HG03108 (cell line): ENCODE measurements around the gene MRPL52.
"Not testable (repeated sequence)": the region's sequence is repeated elsewhere in the genome, so short reads cannot be mapped to it uniquely, and the experiment has no call there.

Source experiments
- ATAC-seq: cut with Tn5 transposase; IDR thresholded peaks from one replicate; pipeline ENCODE4 v1.9.1; 2021; ENCODE audit warnings: moderate library complexity; ENCODE audit not compliant: unreplicated experiment

MRPL52 gene

DNA sequence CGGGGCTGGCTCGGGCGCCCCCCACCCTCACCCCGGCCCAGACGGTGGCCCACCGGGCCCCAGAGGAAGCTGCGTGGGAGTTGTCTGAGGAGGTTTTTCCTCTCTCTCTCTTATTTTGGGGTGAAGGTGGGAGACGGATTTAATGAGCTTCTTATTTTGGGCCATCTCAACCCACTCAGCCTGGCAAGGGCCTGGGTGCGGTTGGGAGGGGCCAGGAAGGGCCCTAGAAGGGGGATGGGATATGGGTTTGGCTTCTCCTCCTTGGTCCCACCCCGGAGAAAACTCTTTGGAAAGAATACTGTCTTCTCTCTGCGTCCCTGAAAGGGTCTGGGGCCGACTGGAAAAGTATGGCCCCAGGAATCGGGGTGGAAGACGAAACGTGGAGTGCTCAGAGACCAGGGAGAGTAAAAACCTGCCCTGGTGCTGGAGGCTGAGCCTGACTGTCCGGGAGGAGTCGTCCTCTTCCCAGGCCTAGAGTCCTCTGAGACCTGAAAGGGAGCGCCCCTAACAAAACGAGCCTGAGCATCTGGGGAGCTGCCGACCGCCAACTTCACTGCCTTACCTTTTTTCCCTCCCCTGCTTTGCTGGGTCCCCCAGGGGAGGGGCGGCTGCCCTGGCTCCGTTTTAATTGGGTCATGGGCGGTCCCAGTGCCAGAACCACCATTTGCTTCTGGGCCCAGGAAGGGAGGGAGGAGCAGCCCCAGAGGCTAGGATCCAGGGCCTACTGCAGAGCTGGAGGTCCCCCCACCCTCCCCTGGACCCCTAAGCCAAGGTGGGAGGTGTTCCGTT is 8.3 kb downstream of the MRPL52 start:
- no peak for ATAC-seq

DNA sequence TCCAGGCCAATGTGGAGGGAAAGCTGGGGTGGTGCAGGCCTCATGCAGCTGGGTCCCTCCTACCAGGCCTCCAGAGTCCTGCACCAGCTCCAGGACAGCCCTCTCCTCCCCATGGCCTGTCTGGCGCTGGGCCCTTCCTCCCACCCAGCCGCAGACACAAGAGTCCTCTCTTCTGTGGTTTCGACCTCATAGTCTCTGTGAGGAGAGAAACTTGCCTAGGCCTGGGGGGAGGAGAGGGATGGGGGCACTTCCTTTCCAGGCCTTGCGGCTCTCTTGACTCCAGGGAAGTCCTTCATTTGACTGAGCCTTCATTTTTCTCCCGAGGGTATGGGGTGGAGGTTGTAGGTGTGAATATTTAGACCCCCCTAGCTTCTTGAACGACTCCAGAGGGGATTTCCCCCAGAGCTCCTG is 8.9 kb downstream of the MRPL52 start:
- no peak for ATAC-seq

DNA sequence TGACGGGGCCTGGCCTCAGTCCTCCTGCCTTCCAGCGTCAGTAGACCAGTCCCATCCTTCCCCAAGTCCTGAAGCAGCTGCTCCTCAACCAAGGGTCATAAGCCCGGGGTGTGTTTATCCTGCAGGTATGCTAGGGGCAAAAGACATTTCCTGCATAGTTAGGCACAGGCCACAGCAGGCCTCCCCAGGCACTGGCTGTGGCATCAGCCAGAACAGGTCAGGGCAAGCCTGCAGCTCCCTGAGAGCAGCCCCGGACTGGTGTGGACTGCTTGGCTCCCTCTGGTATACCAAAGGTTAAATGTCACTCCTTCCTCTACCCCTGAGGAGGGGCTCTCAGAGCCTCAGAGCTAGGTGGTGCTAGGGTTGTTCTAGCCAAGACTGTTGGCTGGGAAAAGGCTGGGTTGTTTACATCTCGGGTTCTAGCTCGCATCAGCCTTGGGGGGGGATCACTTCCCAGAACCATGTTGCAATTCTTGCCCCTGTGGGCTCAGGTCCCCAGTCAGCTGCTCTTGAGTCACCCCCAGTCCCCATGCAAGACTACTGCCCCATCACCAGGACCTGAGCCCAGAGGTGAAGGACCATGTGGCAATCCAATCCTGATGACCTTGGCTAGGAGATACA is 9.6 kb downstream of the MRPL52 start:
- ATAC-seq: no peak

- ATAC-seq: no peak
Observed at GRCh38 chr14:22841311-22841710, 11.6 kb downstream of the MRPL52 start.

DNA sequence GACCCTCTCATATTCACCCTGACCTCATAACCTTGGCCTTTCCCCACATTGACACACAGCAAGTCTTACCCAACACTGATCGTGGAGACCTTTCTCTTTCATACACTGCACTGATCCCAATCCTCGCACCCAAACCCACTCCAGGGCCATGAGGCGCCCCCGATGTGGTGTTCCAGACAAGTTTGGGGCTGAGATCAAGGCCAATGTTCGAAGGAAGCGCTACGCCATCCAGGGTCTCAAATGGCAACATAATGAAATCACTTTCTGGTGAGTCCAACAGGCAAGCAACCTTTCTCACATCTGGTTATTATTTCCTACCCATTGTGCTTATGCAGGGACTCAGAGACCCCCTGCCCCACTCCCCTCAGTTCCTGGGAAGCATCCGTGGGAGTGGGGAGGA is 12.1 kb downstream of the MRPL52 start:
- ATAC-seq: no peak

DNA sequence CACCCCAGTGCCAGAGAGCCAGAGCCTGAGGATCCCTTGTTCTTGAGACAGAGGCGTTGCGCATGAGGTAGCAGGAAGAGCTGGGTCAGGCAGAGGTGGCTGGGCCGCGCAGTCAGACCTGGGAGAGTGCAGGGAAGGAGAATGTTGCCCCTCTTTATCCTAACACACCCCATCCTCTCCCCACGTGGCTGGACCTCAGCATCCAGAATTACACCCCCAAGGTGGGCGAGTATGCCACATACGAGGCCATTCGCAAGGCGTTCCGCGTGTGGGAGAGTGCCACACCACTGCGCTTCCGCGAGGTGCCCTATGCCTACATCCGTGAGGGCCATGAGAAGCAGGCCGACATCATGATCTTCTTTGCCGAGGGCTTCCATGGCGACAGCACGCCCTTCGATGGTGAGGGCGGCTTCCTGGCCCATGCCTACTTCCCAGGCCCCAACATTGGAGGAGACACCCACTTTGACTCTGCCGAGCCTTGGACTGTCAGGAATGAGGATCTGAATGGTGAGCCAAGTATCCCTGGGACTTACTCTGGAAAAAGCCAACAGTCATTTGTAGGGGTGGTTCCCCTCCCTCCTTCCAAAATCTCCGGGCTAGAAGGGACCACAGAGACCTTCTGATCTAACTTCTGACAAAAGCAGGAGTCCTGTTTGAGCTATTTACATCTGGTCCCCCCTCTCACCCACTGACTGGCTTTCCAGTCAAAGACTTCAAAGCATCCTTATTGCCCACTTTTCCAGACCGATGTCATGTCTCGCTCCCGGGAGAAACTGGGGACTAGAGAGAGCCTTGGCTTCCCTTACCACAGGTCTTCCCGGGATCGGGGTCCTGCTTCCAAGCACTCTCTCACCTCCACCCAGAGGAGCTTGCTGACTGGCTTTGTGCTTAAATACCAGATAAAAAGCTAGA is 12.8 kb downstream of the MRPL52 start:
- ATAC-seq: no peak

DNA sequence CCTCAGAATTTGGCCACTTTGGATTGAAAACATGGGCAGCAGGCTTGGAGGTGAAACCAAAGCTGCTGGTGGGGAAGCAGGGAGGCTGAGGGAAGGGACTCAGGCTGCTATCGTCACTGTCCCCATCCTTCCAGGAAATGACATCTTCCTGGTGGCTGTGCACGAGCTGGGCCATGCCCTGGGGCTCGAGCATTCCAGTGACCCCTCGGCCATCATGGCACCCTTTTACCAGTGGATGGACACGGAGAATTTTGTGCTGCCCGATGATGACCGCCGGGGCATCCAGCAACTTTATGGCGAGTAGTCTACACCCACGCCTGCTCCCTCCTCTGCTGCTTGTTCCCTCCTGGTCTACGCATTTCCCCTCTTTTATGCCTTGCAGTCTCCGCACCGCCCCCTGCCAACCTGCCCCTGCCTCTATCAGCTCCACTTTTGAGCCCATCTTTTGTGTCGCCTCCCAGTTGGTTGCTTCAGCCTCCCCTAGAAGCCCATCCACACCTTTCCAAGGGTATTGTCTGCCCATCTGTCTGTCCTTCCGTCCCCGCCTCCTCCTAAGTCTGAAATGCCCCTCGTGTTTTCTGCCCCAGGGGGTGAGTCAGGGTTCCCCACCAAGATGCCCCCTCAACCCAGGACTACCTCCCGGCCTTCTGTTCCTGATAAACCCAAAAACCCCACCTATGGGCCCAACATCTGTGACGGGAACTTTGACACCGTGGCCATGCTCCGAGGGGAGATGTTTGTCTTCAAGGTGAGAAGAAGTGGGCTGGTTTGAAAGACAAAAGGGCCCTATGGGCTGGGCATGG is 13.6 kb downstream of the MRPL52 start:
- no peak for ATAC-seq

GRCh38 chr14:22844221-22845102 is 14.8 kb downstream of the MRPL52 start:
- ATAC-seq: no peak

GRCh38 chr14:22845103-22845394 is 15.4 kb downstream of the MRPL52 start:
- no peak for ATAC-seq

DNA sequence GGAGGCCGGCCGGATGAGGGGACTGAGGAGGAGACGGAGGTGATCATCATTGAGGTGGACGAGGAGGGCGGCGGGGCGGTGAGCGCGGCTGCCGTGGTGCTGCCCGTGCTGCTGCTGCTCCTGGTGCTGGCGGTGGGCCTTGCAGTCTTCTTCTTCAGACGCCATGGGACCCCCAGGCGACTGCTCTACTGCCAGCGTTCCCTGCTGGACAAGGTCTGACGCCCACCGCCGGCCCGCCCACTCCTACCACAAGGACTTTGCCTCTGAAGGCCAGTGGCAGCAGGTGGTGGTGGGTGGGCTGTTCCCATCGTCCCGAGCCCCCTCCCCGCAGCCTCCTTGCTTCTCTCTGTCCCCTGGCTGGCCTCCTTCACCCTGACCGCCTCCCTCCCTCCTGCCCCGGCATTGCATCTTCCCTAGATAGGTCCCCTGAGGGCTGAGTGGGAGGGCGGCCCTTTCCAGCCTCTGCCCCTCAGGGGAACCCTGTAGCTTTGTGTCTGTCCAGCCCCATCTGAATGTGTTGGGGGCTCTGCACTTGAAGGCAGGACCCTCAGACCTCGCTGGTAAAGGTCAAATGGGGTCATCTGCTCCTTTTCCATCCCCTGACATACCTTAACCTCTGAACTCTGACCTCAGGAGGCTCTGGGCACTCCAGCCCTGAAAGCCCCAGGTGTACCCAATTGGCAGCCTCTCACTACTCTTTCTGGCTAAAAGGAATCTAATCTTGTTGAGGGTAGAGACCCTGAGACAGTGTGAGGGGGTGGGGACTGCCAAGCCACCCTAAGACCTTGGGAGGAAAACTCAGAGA is 16.3 kb downstream of the MRPL52 start:
- no peak for ATAC-seq

GRCh38 chr14:22846811-22847307 is 17.2 kb downstream of the MRPL52 start:
- no peak for ATAC-seq

- ATAC-seq: no peak
Observed at GRCh38 chr14:22847661-22848341, 18.1 kb downstream of the MRPL52 start.

- no peak for ATAC-seq
Observed at GRCh38 chr14:22848351-22849164, 18.9 kb downstream of the MRPL52 start.

DNA sequence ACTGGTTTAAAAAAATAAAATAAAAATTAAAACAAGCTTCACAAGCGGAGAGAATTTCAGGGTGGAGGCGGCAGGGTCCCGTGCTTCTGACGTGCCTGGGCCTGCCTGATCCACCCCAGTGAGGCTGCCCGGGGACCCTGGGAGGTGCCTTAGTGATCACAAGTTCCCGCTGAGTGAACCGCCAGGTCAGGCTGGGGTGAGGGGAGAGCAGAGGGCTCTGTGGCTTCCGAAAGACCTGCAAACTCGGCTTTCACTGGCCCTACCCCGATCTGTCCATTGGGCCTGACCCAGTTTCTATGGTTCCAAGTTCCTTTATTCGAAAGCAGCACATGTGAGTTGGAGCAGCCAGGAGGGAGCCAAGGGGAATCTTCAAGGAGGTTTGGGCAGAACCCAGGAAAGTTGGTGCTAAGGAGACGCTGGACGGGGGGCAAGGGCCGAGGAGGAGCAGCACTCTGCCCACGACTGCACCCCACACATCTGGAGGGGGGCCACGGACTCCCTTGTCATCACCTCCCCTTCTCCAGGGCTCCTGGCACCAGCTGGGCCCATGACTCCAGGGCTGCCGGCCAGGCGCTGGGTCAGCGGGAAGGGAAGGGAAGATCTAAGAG is 19.6 kb downstream of the MRPL52 start:
- ATAC-seq: no peak

- no peak for ATAC-seq
Observed at GRCh38 chr14:22850944-22851764, 21.5 kb downstream of the MRPL52 start.

DNA sequence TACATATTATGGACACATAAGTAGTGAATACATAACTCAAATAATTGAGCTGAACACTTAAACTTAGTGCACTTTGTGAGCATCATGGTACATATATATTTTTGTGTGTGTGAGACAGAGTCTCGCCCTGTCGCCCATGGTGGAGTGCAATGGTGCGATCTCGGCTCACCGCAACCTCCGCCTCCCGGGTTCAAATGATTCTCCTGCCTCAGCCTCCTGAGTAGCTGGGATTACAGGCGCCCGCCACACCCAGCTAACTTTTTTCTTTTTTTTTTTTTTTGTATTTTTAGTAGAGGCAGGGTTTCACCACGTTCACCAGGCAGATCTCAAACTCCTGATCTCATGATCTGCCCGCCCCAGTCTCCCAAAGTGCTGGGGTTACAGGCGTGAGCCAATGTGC is 22.5 kb downstream of the MRPL52 start:
- ATAC-seq: not testable (repeated sequence)
